HepG2 (cell line): ENCODE measurements around the gene ZNF227. TPM values are rescaled to one million over a fixed set of nuclear protein-coding genes. Genes with fewer than 3 reads are reported as not detected.

Source experiments
- ATAC-seq: fragments of 200-7000 bp; cut with Tn5 transposase; 3 replicates; pipeline ENCODE4 v1.9.1; 2020; ENCODE audit warnings: mild to moderate bottlenecking, moderate library complexity
- BruUV-seq: library from RNA; stranded (reverse); fragments of 400-500 nt; replicated peaks from 2 replicates; lab custom pipeline; 2021; lab: Mats Ljungman, UMichigan
- CTCF ChIA-PET: fragments of 300-600 bp; formaldehyde crosslinking; extraction: SDS; loops from one replicate; lab custom pipeline; 2021; ENCODE audit warnings: low total read pairs, inconsistent platforms, low intra/inter-chr PET ratio; lab: Yijun Ruan, JAX
- POLR2A ChIA-PET: fragments of 350-600 bp; sonication (Branson Sonifier 250); formaldehyde crosslinking; loops from one replicate; lab custom pipeline; 2020; ENCODE audit warnings: antibody characterized with exemption, inconsistent platforms; lab: Yijun Ruan, JAX
- DNase-seq: peaks from one replicate; pipeline ENCODE4 v3.0.0-alpha.2; 2015; ENCODE audit warnings: low spot score
- FAIRE-seq: peaks from 3 replicates; lab custom pipeline; 2011; peaks lifted over from hg19 to GRCh38; lab: Jason Lieb, UNC
- H2AFZ ChIP-seq: one replicate; pipeline ENCODE4 v1.6.1; 2011; ENCODE audit warnings: low read length, inconsistent platforms
- H3K27ac ChIP-seq: fragments of 300-600 bp; 3 replicates; pipeline ENCODE4 v1.8.0; 2011; ENCODE audit warnings: mixed run types, mild to moderate bottlenecking, mixed read lengths, low read length, inconsistent platforms; ENCODE audit not compliant: insufficient read depth; ENCODE audit errors: extremely low read length
- H3K27me3 ChIP-seq, 2 experiments: fragments of 200-600 bp in 1 of 2; 2 replicates in 1 of 2; 3 replicates in 1 of 2; pipeline versions ENCODE4 v1.6.0 to v1.8.0; 2011; ENCODE audit warnings: low read length in 2 of 2, mild to moderate bottlenecking in 2 of 2, moderate library complexity in 2 of 2, inconsistent platforms in 1 of 2; ENCODE audit not compliant: insufficient read depth in 2 of 2, control insufficient read depth in 1 of 2
- H3K36me3 ChIP-seq, 2 experiments: fragments of 200-600 bp in 1 of 2; replicated peaks in 1 of 2; 2 replicates in 1 of 2; 3 replicates in 1 of 2; pipeline versions ENCODE4 v1.5.1 to v1.8.0; 2011; ENCODE audit warnings: low read length in 2 of 2, inconsistent platforms in 1 of 2; ENCODE audit not compliant: insufficient read depth in 2 of 2, control insufficient read depth in 1 of 2
- H3K4me1 ChIP-seq: 2 replicates; pipeline ENCODE4 v1.5.1; 2012; ENCODE audit warnings: low read length, inconsistent platforms; ENCODE audit not compliant: insufficient read depth
- H3K4me2 ChIP-seq: 2 replicates; pipeline ENCODE4 v1.6.0; 2011; ENCODE audit warnings: low read depth, low read length, inconsistent platforms
- H3K4me3 ChIP-seq, 3 experiments: fragments of 200-600 bp in 1 of 3; sonication (generic), shearing (Covaris generic) in 1 of 3; replicated peaks in 1 of 3; 2 replicates each; pipeline ENCODE4 v1.5.1; 2011 to 2016; ENCODE audit warnings: low read length in 3 of 3, inconsistent platforms in 2 of 3, low read depth in 2 of 3, mild to moderate bottlenecking in 2 of 3, control low read depth in 1 of 3, mixed read lengths in 1 of 3; ENCODE audit not compliant: insufficient read depth in 1 of 3
- H3K79me2 ChIP-seq: one replicate; pipeline ENCODE4 v1.6.1; 2011; ENCODE audit warnings: low read length, inconsistent platforms; ENCODE audit not compliant: insufficient read depth
- H3K9ac ChIP-seq: 2 replicates; pipeline ENCODE4 v1.6.0; 2011; ENCODE audit warnings: mild to moderate bottlenecking, low read depth, low read length, inconsistent platforms; ENCODE audit not compliant: insufficient read depth
- H3K9me3 ChIP-seq: 2 replicates; pipeline ENCODE4 v1.5.1; 2012; ENCODE audit warnings: mild to moderate bottlenecking, low read length
- H4K20me1 ChIP-seq: 2 replicates; pipeline ENCODE4 v1.6.0; 2011; ENCODE audit warnings: inconsistent platforms, mild to moderate bottlenecking, low read length, moderate library complexity; ENCODE audit not compliant: insufficient read depth
- ASH2L ChIP-seq: fragments of 300-600, 200-600 bp; sonication (generic); IDR thresholded peaks from 2 replicates; pipeline ENCODE4 v1.7.0; 2017; ENCODE audit warnings: low read depth, mild to moderate bottlenecking, moderate library complexity, mixed read lengths, low read length; ENCODE audit not compliant: insufficient read length
- MTF2 ChIP-seq: sonication (generic); formaldehyde crosslinking; IDR thresholded peaks from 2 replicates; pipeline ENCODE4 v1.5.0; 2020; ENCODE audit warnings: missing genetic modification reagents, borderline replicate concordance
- ZFP41 ChIP-seq: sonication (generic); formaldehyde crosslinking; IDR thresholded peaks from 2 replicates; pipeline ENCODE4 v1.4.0; 2020; ENCODE audit warnings: mild to moderate bottlenecking, missing genetic modification reagents, borderline replicate concordance
- ZNF335 ChIP-seq: sonication (generic); formaldehyde crosslinking; IDR thresholded peaks from 2 replicates; pipeline ENCODE4 v1.4.0; 2020; ENCODE audit warnings: missing genetic modification reagents
- ZNF468 ChIP-seq: sonication (generic); formaldehyde crosslinking; IDR thresholded peaks from 2 replicates; pipeline ENCODE4 v1.8.0; 2022; ENCODE audit warnings: mild to moderate bottlenecking, moderate library complexity, missing genetic modification reagents
- ZSCAN21 ChIP-seq: sonication (generic); formaldehyde crosslinking; IDR thresholded peaks from 2 replicates; pipeline ENCODE4 v1.8.0; 2022; ENCODE audit warnings: mild to moderate bottlenecking, missing genetic modification reagents, moderate library complexity, borderline replicate concordance
- WGBS: methylation state at CpG from one replicate; pipeline ENCODE4 v1.1.6; 2017; ENCODE audit warnings: low lambda C conversion rate; 5-methylcytosine and 5-hydroxymethylcytosine counted together
- in situ Hi-C: cut with HindIII; loops from 2 replicates; pipeline ENCODE4 v1.10.0; 2017; ENCODE audit warnings: low pct_unique_long_range_greater_than_20kb; ENCODE audit not compliant: extremely low pct_ligation_motif_present
- intact Hi-C: fragments of 100-400 bp; cut with micrococcal nuclease; formaldehyde crosslinking; loops from one replicate; pipeline ENCODE4 v1.10.0; 2022; ENCODE audit not compliant: unreplicated experiment
- polyA plus RNA-seq, 8 experiments: library from polyadenylated mRNA; depleted of rRNA in 3 of 8; stranded (reverse) in 7 of 8; unstranded in 1 of 8; fragments of >200 nt; fragmentation: Illumina TruSeq in 4 of 8; extraction: Trizol in 4 of 8; gene quantifications; 2 replicates each; pipeline versions ENCODE4 v1.2.1 to v1.2.3, GENCODE V29; 2011 to 2016; ENCODE audit warnings: low read depth in 4 of 8, missing spikeins in 1 of 8, mixed read lengths in 1 of 8; ENCODE audit not compliant: insufficient read depth in 1 of 8
- total RNA-seq, 5 experiments: library from RNA; depleted of rRNA; stranded (reverse); fragments of >200 nt; fragmentation: Illumina TruSeq; extraction: Trizol; gene quantifications; 2 replicates each; pipeline ENCODE4 v1.2.3, GENCODE V29; 2016; ENCODE audit warnings: low read depth in 1 of 5
- TF ChIP-seq, protein P1 (sequence below): sonication (generic); formaldehyde crosslinking; IDR thresholded peaks from 2 replicates; pipeline ENCODE4 v1.5.0; 2020; ENCODE audit warnings: missing genetic modification reagents, mild to moderate bottlenecking, borderline replicate concordance
- TF ChIP-seq, protein P2 (sequence below): sonication (generic); formaldehyde crosslinking; IDR thresholded peaks from 2 replicates; pipeline ENCODE4; 2020; ENCODE audit warnings: missing genetic modification reagents, mild to moderate bottlenecking, borderline replicate concordance
- TF ChIP-seq, protein P3 (sequence below): sonication (generic); formaldehyde crosslinking; IDR thresholded peaks from 2 replicates; pipeline ENCODE4 v1.5.1; 2020; ENCODE audit warnings: mild to moderate bottlenecking, moderate library complexity, missing genetic modification reagents
- TF ChIP-seq, protein P4 (sequence below): IDR thresholded peaks from 2 replicates; pipeline ENCODE4 v1.6.1; 2018; ENCODE audit warnings: missing genetic modification reagents
- TF ChIP-seq, protein P5 (sequence below): sonication (generic); formaldehyde crosslinking; conservative IDR thresholded peaks from 2 replicates; pipeline ENCODE4 v1.4.0; 2020; ENCODE audit warnings: mild to moderate bottlenecking, missing genetic modification reagents, moderate library complexity

Gene ZNF227
- total and polyA plus RNA-seq, 2 of the 13 experiments (the other 11 are each of a cell fraction or from before 2014, with no cell fraction given), result 3.1 to 16.8 TPM

DNA sequence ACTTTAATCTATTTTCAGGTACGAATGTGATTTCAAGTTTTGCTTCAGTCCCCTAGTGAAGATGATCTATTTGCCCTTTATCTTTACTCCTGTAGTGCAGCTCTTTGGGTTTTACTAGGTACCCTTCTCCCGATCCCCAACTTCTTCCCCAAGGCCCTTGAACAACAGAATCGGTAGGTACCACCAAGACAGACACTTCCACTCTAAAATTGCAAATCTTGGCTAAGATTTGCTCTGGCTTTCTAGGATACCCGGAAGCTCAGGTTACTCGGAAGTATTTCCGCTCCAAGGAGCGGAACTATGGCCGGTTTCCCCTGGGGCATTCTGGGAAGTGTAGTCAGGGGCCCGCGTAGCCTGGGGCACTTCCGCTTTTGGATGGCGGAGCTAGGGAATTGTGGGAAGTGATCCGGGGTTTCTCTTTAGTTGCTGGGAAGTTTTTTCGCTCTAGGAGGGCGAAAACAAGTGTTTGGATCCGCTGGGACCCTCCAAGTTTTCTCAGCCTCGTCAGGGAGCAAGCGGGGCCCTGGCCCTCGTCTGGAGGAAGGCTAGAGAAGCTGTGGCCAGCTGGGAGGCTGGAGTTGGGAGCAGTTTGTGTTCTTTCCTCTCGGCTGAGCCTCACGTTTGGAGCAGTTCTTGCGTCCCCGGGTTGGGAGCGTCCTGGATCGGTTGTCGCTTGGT is 5.1 kb upstream of the ZNF227 start:
- Histone ChIP-seq H2AFZ (peak overlapping the region; percentile 97), H3K27ac (peak overlapping the region; percentile 66), H3K36me3 (no peaks in the 10 kb centered on the region), H4K20me1 (no peaks in the 10 kb centered on the region), H3K4me3 (peak overlapping the region; percentile 80 to 94 (median 88)), H3K4me2 (peak overlapping the region; percentile 87), H3K79me2 (no peaks in the 10 kb centered on the region), H3K4me1 (no peaks in the 10 kb centered on the region), H3K9me3 (peaks cover 24% of the 10 kb centered on the region), H3K9ac (peak overlapping the region; percentile 83), H3K27me3 (peaks cover 0 to 3% of the 10 kb centered on the region in 2 experiments; a peak in 1 of 5 replicates)
- in situ Hi-C loops (no loop called here), intact Hi-C loops (loop anchor here (10.0 kb wide), 1 partner anchor 98 kb away; the partner anchor contains the start of gene ZNF235)
- 2% methylated on average over 21 of the region's 26 CpGs for WGBS
- ChIA-PET CTCF (no interaction called here), POLR2A (interaction anchor here (0.9 to 2.6 kb wide), 10 partner anchors 42 to 293 kb away, joined by 3 to 36 read pairs (median 5); partner anchors contain the start of genes ZNF180, ZNF221, ZNF223 and ZNF224)
- ATAC-seq, result peak; percentile 99
- DNase-seq, result peak; percentile 94
- TSS peak; percentile 55 for BruUV-seq
- FAIRE-seq, result peak; percentile 92
- TF ChIP-seq ZNF468 (CRISPR knock-in tag) (no peak), MTF2 (CRISPR knock-in tag) (peak; percentile 35; the same call in 1 of the 2 replicates), ZSCAN21 (CRISPR knock-in tag) (no peak), ASH2L (peak; percentile 58), ZNF335 (CRISPR knock-in tag) (peak; percentile 78), ZFP41 (CRISPR knock-in tag) (no peak)
- TF ChIP-seq, protein P1, sequence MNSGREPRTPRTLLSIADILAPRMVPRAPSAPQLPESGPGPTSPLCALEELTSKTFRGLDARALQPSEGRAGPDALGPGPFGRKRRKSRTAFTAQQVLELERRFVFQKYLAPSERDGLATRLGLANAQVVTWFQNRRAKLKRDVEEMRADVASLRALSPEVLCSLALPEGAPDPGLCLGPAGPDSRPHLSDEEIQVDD (CRISPR knock-in tag), result no peak
- TF ChIP-seq, protein P2, sequence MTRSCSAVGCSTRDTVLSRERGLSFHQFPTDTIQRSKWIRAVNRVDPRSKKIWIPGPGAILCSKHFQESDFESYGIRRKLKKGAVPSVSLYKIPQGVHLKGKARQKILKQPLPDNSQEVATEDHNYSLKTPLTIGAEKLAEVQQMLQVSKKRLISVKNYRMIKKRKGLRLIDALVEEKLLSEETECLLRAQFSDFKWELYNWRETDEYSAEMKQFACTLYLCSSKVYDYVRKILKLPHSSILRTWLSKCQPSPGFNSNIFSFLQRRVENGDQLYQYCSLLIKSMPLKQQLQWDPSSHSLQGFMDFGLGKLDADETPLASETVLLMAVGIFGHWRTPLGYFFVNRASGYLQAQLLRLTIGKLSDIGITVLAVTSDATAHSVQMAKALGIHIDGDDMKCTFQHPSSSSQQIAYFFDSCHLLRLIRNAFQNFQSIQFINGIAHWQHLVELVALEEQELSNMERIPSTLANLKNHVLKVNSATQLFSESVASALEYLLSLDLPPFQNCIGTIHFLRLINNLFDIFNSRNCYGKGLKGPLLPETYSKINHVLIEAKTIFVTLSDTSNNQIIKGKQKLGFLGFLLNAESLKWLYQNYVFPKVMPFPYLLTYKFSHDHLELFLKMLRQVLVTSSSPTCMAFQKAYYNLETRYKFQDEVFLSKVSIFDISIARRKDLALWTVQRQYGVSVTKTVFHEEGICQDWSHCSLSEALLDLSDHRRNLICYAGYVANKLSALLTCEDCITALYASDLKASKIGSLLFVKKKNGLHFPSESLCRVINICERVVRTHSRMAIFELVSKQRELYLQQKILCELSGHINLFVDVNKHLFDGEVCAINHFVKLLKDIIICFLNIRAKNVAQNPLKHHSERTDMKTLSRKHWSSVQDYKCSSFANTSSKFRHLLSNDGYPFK (CRISPR knock-in tag), result peak; percentile 46; the same call in 1 of the 2 replicates
- TF ChIP-seq, protein P3, sequence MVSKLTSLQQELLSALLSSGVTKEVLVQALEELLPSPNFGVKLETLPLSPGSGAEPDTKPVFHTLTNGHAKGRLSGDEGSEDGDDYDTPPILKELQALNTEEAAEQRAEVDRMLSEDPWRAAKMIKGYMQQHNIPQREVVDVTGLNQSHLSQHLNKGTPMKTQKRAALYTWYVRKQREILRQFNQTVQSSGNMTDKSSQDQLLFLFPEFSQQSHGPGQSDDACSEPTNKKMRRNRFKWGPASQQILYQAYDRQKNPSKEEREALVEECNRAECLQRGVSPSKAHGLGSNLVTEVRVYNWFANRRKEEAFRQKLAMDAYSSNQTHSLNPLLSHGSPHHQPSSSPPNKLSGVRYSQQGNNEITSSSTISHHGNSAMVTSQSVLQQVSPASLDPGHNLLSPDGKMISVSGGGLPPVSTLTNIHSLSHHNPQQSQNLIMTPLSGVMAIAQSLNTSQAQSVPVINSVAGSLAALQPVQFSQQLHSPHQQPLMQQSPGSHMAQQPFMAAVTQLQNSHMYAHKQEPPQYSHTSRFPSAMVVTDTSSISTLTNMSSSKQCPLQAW (CRISPR knock-in tag), result peak; percentile 62; the same call in 1 of the 2 replicates
- TF ChIP-seq, protein P4, sequence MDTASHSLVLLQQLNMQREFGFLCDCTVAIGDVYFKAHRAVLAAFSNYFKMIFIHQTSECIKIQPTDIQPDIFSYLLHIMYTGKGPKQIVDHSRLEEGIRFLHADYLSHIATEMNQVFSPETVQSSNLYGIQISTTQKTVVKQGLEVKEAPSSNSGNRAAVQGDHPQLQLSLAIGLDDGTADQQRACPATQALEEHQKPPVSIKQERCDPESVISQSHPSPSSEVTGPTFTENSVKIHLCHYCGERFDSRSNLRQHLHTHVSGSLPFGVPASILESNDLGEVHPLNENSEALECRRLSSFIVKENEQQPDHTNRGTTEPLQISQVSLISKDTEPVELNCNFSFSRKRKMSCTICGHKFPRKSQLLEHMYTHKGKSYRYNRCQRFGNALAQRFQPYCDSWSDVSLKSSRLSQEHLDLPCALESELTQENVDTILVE (CRISPR knock-in tag), result no peak; the same call in 1 of the 2 replicates
- TF ChIP-seq, protein P5, sequence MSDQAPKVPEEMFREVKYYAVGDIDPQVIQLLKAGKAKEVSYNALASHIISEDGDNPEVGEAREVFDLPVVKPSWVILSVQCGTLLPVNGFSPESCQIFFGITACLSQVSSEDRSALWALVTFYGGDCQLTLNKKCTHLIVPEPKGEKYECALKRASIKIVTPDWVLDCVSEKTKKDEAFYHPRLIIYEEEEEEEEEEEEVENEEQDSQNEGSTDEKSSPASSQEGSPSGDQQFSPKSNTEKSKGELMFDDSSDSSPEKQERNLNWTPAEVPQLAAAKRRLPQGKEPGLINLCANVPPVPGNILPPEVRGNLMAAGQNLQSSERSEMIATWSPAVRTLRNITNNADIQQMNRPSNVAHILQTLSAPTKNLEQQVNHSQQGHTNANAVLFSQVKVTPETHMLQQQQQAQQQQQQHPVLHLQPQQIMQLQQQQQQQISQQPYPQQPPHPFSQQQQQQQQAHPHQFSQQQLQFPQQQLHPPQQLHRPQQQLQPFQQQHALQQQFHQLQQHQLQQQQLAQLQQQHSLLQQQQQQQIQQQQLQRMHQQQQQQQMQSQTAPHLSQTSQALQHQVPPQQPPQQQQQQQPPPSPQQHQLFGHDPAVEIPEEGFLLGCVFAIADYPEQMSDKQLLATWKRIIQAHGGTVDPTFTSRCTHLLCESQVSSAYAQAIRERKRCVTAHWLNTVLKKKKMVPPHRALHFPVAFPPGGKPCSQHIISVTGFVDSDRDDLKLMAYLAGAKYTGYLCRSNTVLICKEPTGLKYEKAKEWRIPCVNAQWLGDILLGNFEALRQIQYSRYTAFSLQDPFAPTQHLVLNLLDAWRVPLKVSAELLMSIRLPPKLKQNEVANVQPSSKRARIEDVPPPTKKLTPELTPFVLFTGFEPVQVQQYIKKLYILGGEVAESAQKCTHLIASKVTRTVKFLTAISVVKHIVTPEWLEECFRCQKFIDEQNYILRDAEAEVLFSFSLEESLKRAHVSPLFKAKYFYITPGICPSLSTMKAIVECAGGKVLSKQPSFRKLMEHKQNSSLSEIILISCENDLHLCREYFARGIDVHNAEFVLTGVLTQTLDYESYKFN (CRISPR knock-in tag), result no peak
